Endothelial cell of umbilical vein (primary cell): ENCODE measurements around the gene SLC9C1. TPM values are rescaled to one million over a fixed set of nuclear protein-coding genes. Genes with fewer than 3 reads are reported as not detected.

Experiments
- BruUV-seq: library from RNA; stranded (reverse); fragments of 400-500 nt; replicated peaks from 2 replicates; lab custom pipeline; 2021; lab: Mats Ljungman, UMichigan
- CTCF ChIA-PET: fragments of 300-600, 350-600 bp; sonication (Branson Sonifier 250); formaldehyde crosslinking; loops from one replicate; lab custom pipeline; 2021; ENCODE audit warnings: antibody characterized with exemption, inconsistent platforms; lab: Charles Lee
- POLR2A ChIA-PET: fragments of 300-600, 350-600 bp; sonication (Branson Sonifier 250); formaldehyde crosslinking; loops from one replicate; lab custom pipeline; 2021; ENCODE audit warnings: antibody characterized with exemption, inconsistent platforms; lab: Charles Lee
- DNase-seq: peaks from one replicate; pipeline ENCODE4 v3.0.0-alpha.2; 2011; ENCODE audit warnings: low read depth, low spot score
- FAIRE-seq: peaks from 2 replicates; lab custom pipeline; 2011; peaks lifted over from hg19 to GRCh38; lab: Jason Lieb, UNC
- H2AFZ ChIP-seq: 2 replicates; pipeline ENCODE4 v1.6.0; 2012; ENCODE audit warnings: low read depth, low read length, control low read depth, inconsistent platforms
- H3K27ac ChIP-seq: 2 replicates; pipeline ENCODE4 v1.5.1; 2011; ENCODE audit warnings: low read depth, mild to moderate bottlenecking, control low read depth, low read length, moderate library complexity; ENCODE audit not compliant: insufficient read depth
- H3K27me3 ChIP-seq, 2 experiments: 2 replicates each; pipeline versions ENCODE4 v1.6.0 to v1.6.1; 2011; ENCODE audit warnings: low read length in 2 of 2, mixed read lengths in 1 of 2; ENCODE audit not compliant: control insufficient read depth in 2 of 2, insufficient read depth in 2 of 2
- H3K36me3 ChIP-seq, 2 experiments: 2 replicates in 1 of 2; 3 replicates in 1 of 2; pipeline ENCODE4 v1.5.1; 2011; ENCODE audit warnings: low read length in 2 of 2, mild to moderate bottlenecking in 1 of 2, moderate library complexity in 1 of 2; ENCODE audit not compliant: control insufficient read depth in 2 of 2, insufficient read depth in 2 of 2; ENCODE audit errors: extremely low read depth in 1 of 2
- H3K4me1 ChIP-seq: 3 replicates; pipeline ENCODE4 v1.5.1; 2011; ENCODE audit warnings: mild to moderate bottlenecking, low read length; ENCODE audit not compliant: control insufficient read depth, insufficient read depth; ENCODE audit errors: extremely low read depth
- H3K4me2 ChIP-seq: 2 replicates; pipeline ENCODE4 v1.6.1; 2011; ENCODE audit warnings: low read length, control low read depth, mixed read lengths; ENCODE audit not compliant: insufficient read depth
- H3K4me3 ChIP-seq, 3 experiments: fragments of 200-600 bp in 1 of 3; sonication (generic), shearing (Covaris generic) in 1 of 3; replicated peaks in 1 of 3; 2 replicates each; pipeline ENCODE4 v1.5.1; 2011 to 2016; ENCODE audit warnings: control low read depth in 3 of 3, low read length in 3 of 3, mild to moderate bottlenecking in 2 of 3, inconsistent platforms in 1 of 3, low read depth in 1 of 3, moderate library complexity in 1 of 3; ENCODE audit not compliant: insufficient read depth in 1 of 3
- H3K79me2 ChIP-seq: 2 replicates; pipeline ENCODE4 v1.6.0; 2012; ENCODE audit warnings: low read length, inconsistent platforms; ENCODE audit not compliant: control insufficient read depth, insufficient read depth
- H3K9ac ChIP-seq: replicated peaks from 2 replicates; pipeline ENCODE3; 2011; ENCODE audit warnings: low read length, control low read depth; ENCODE audit not compliant: insufficient read depth; ENCODE audit errors: extremely low read depth
- H3K9me1 ChIP-seq: replicated peaks from 3 replicates; pipeline ENCODE4 v1.6.0; 2011; ENCODE audit warnings: mild to moderate bottlenecking, low read length; ENCODE audit not compliant: control insufficient read depth, insufficient read depth; ENCODE audit errors: extremely low read depth
- H3K9me3 ChIP-seq: replicated peaks from 2 replicates; pipeline ENCODE4 v1.5.1; 2012; ENCODE audit warnings: low read length, inconsistent platforms; ENCODE audit not compliant: control insufficient read depth, insufficient read depth
- H4K20me1 ChIP-seq: replicated peaks from 2 replicates; pipeline ENCODE3; 2011; ENCODE audit warnings: mild to moderate bottlenecking, low read length; ENCODE audit not compliant: control insufficient read depth, insufficient read depth; ENCODE audit errors: extremely low read depth
- EZH2 ChIP-seq: IDR thresholded peaks from 2 replicates; pipeline ENCODE4 v1.6.1; 2012; ENCODE audit warnings: borderline replicate concordance, low read depth, mild to moderate bottlenecking, moderate library complexity, low read length, inconsistent platforms; ENCODE audit not compliant: severe bottlenecking
- FOS ChIP-seq: IDR thresholded peaks from 2 replicates; pipeline ENCODE4 v1.6.1; 2011; ENCODE audit warnings: mild to moderate bottlenecking, low read length, moderate library complexity, borderline replicate concordance; ENCODE audit not compliant: insufficient read depth
- GATA2 ChIP-seq: IDR thresholded peaks from 2 replicates; pipeline ENCODE4 v1.7.0; 2011; ENCODE audit warnings: low read depth, mild to moderate bottlenecking, moderate library complexity, mixed read lengths, low read length; ENCODE audit not compliant: insufficient read length, insufficient read depth
- JUN ChIP-seq: IDR thresholded peaks from 2 replicates; pipeline ENCODE4 v1.6.1; 2011; ENCODE audit warnings: borderline replicate concordance, low read depth; ENCODE audit not compliant: insufficient read length, insufficient read depth
- POLR2A ChIP-seq: IDR thresholded peaks from 2 replicates; pipeline ENCODE4 v1.6.1; 2012; ENCODE audit warnings: low read depth, mild to moderate bottlenecking, control low read depth, low read length
- POLR2AphosphoS5 ChIP-seq: IDR thresholded peaks from 2 replicates; pipeline ENCODE4 v1.6.1; 2012; ENCODE audit warnings: low read depth, mild to moderate bottlenecking, control low read depth, low read length, moderate library complexity; ENCODE audit not compliant: insufficient read depth
- dilution Hi-C: fragments of 300-500 bp; cut with MboI; formaldehyde crosslinking; loops from one replicate; pipeline ENCODE4 v1.15.0; 2019; ENCODE audit warnings: low sequenced_read_pairs; ENCODE audit not compliant: extremely low pct_ligation_motif_present
- intact Hi-C: fragments of 100-400 bp; cut with micrococcal nuclease; formaldehyde crosslinking; loops from one replicate; pipeline ENCODE4 v1.10.0; 2022
- polyA plus RNA-seq, 4 experiments: library from polyadenylated mRNA; depleted of rRNA in 3 of 4; stranded (reverse) in 3 of 4; unstranded in 1 of 4; fragments of >200 nt; gene quantifications; 2 replicates each; pipeline versions ENCODE4 v1.2.1 to v1.2.3, GENCODE V29; 2011 to 2012; ENCODE audit warnings: missing spikeins in 1 of 4
- total RNA-seq: library from RNA; stranded (reverse); gene quantifications from 2 replicates; pipeline ENCODE4 v1.2.3, GENCODE V29; 2021
- TF ChIP-seq, protein P1 (sequence below): IDR thresholded peaks from 2 replicates; pipeline ENCODE4 v1.6.1; 2011; ENCODE audit not compliant: insufficient read depth, insufficient read length
- TF ChIP-seq, protein P2 (sequence below), 2 donors: IDR thresholded peaks; 1 replicate in 1 of 2; 2 replicates in 1 of 2; pipeline ENCODE4 v1.5.1; 2011; ENCODE audit warnings: low read length in 2 of 2, mild to moderate bottlenecking in 2 of 2, moderate library complexity in 2 of 2, control low read depth in 1 of 2, inconsistent platforms in 1 of 2, low read depth in 1 of 2; ENCODE audit not compliant: insufficient read depth in 1 of 2; ENCODE audit errors: extremely low read depth in 1 of 2

SLC9C1 gene
- total and polyA plus RNA-seq, 2 donors (not counting 3 experiments of a cell fraction or from before 2014, with no cell fraction given) = not detected

DNA sequence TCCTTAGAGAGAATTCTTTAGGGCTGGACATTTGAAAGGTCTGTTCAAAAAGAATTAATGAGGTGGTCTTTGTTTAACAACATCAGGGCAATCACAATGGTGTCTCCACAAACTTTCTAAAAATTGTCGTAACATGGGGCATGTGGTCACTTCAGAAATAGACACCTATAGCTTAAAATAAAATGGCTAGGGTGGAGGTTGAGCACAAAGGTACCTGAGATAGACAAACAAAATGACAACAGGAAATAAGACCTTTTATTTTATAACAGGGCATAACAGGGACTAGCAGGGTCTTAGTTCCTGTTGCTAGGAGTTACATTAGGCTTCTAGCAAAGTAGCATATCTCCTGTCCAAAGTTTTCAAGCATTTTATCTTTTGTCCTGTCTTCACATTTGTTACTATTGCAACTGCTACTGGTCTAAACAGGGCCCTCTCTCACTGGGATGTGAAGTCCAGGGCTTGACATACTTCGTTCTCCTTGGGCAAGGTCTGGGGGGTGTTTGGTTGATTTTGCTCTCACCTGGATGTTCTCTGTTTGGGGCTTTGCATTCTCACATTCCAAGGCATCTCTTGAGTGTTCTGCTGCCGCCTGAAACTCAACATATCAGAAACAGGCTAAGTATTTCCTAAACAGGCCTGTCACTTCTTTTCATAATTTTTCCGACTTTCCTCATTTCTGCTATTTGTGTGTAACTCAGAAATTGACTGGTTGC, 163.9 kb downstream of the SLC9C1 start:
- ChIA-PET POLR2A (no interaction called here), CTCF (interaction anchor here (0.7 to 1.6 kb wide), 3 partner anchors 18 to 163 kb away, joined by 3 to 8 read pairs (median 3); partner anchors contain the start of gene SLC9C1)
- Histone ChIP-seq H3K9me1 (no peaks in the 10 kb centered on the region), H3K79me2 (no peaks in the 10 kb centered on the region), H3K4me3 (no peak overlapping the region), H3K9ac (no peak overlapping the region), H3K27ac (no peak overlapping the region), H3K9me3 (no peaks in the 10 kb centered on the region), H3K4me2 (no peak overlapping the region), H3K27me3 (no peaks in the 10 kb centered on the region), H3K4me1 (no peaks in the 10 kb centered on the region), H4K20me1 (no peaks in the 10 kb centered on the region), H2AFZ (no peak overlapping the region), H3K36me3 (no peaks in the 10 kb centered on the region)
- FAIRE-seq = no peak
- intact Hi-C loops (no loop called here), dilution Hi-C loops (no loop called here)
- TF ChIP-seq EZH2 (no peak), POLR2AphosphoS5 (no peak), POLR2A (no peak), FOS (no peak), GATA2 (no peak), JUN (no peak)
- TF ChIP-seq, protein P1, sequence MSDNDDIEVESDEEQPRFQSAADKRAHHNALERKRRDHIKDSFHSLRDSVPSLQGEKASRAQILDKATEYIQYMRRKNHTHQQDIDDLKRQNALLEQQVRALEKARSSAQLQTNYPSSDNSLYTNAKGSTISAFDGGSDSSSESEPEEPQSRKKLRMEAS = no peak
- TF ChIP-seq, protein P2, sequence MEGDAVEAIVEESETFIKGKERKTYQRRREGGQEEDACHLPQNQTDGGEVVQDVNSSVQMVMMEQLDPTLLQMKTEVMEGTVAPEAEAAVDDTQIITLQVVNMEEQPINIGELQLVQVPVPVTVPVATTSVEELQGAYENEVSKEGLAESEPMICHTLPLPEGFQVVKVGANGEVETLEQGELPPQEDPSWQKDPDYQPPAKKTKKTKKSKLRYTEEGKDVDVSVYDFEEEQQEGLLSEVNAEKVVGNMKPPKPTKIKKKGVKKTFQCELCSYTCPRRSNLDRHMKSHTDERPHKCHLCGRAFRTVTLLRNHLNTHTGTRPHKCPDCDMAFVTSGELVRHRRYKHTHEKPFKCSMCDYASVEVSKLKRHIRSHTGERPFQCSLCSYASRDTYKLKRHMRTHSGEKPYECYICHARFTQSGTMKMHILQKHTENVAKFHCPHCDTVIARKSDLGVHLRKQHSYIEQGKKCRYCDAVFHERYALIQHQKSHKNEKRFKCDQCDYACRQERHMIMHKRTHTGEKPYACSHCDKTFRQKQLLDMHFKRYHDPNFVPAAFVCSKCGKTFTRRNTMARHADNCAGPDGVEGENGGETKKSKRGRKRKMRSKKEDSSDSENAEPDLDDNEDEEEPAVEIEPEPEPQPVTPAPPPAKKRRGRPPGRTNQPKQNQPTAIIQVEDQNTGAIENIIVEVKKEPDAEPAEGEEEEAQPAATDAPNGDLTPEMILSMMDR (IDR thresholded peaks at IDR 0.05; ENCODE audit: extremely low read depth in 1 of 2, insufficient read depth in 1 of 2, low read depth in 1 of 2, low read length in 2 of 2) = no peak
- BruUV-seq = no TSS peak
- DNase-seq = no peak
